Epithelial cell of esophagus (primary cell): ENCODE measurements around the gene PKIG.

Source experiments
- DNase-seq: peaks from one replicate; pipeline ENCODE4 v3.0.0; 2010; ENCODE audit warnings: low read depth
- H3K4me3 ChIP-seq: 2 replicates; pipeline ENCODE4 v1.5.1; 2011; ENCODE audit warnings: mild to moderate bottlenecking, low read length, control low read depth
- CTCF ChIP-seq: IDR thresholded peaks from 2 replicates; pipeline ENCODE4 v1.5.1; 2011; ENCODE audit warnings: low read depth, mild to moderate bottlenecking, low read length, control low read depth, inconsistent platforms; ENCODE audit not compliant: insufficient read depth; ENCODE audit errors: missing control alignments

Gene PKIG

GRCh38 chr20:44582311-44583025 lies at the start of gene PKIG:
Gene PKIG (plus strand): TSS chr20:44582579. CDS start chr20:44614557, 31,978 bp downstream.
- TF ChIP-seq CTCF, result no peak
- DNase-seq, result peak; percentile 39
- H3K4me3 ChIP-seq, result no peak within 1 kb of the TSS

GRCh38 chr20:44532981-44533331 lies 49.4 kb upstream of the PKIG start:
- no peak for TF ChIP-seq CTCF
- DNase-seq, result no peak
- no peak overlapping the region for H3K4me3 ChIP-seq

GRCh38 chr20:44533928-44534327 lies 48.5 kb upstream of the PKIG start:
- TF ChIP-seq CTCF, result no peak
- DNase-seq, result no peak
- no peak overlapping the region for H3K4me3 ChIP-seq

- H3K4me3 ChIP-seq, result no peak overlapping the region
- TF ChIP-seq CTCF, result no peak
- DNase-seq, result no peak
Measured at GRCh38 chr20:44536175-44536574, 46.2 kb upstream of the PKIG start.

GRCh38 chr20:44537993-44538392 lies 44.4 kb upstream of the PKIG start:
- H3K4me3 ChIP-seq, result no peak overlapping the region
- no peak for DNase-seq
- TF ChIP-seq CTCF, result no peak

- no peak for TF ChIP-seq CTCF
- peak; percentile 71 for DNase-seq
- no peak overlapping the region for H3K4me3 ChIP-seq
Measured at GRCh38 chr20:44540834-44541233, 41.5 kb upstream of the PKIG start.

- no peak overlapping the region for H3K4me3 ChIP-seq
- no peak for DNase-seq
- TF ChIP-seq CTCF, result no peak
Measured at GRCh38 chr20:44541992-44542391, 40.4 kb upstream of the PKIG start.
